Fibroblast of pulmonary artery (primary cell): ENCODE data around the gene STEAP4.

ENCODE experiments used
- DNase-seq: peaks from one replicate; pipeline ENCODE4 v3.0.0-alpha.2; 2010; ENCODE audit warnings: low read depth
- H3K4me3 ChIP-seq: replicated peaks from 2 replicates; pipeline ENCODE4 v1.5.1; 2011; ENCODE audit warnings: low read depth, mild to moderate bottlenecking, control low read depth, low read length, moderate library complexity
- TF ChIP-seq, protein P1 (sequence below): IDR thresholded peaks from 2 replicates; pipeline ENCODE4 v1.5.1; 2011; ENCODE audit warnings: mild to moderate bottlenecking, control low read depth, low read length, inconsistent platforms; ENCODE audit errors: missing control alignments

The STEAP4 gene

GRCh38 chr7:88306590-88307048 is at the start of gene STEAP4:
Gene STEAP4 (minus strand): TSS chr7:88306894. CDS start chr7:88284269, 22,625 bp downstream.
- DNase-seq: peak; percentile 84
- TF ChIP-seq, protein P1, sequence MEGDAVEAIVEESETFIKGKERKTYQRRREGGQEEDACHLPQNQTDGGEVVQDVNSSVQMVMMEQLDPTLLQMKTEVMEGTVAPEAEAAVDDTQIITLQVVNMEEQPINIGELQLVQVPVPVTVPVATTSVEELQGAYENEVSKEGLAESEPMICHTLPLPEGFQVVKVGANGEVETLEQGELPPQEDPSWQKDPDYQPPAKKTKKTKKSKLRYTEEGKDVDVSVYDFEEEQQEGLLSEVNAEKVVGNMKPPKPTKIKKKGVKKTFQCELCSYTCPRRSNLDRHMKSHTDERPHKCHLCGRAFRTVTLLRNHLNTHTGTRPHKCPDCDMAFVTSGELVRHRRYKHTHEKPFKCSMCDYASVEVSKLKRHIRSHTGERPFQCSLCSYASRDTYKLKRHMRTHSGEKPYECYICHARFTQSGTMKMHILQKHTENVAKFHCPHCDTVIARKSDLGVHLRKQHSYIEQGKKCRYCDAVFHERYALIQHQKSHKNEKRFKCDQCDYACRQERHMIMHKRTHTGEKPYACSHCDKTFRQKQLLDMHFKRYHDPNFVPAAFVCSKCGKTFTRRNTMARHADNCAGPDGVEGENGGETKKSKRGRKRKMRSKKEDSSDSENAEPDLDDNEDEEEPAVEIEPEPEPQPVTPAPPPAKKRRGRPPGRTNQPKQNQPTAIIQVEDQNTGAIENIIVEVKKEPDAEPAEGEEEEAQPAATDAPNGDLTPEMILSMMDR: no peak
- peak within 1 kb of the TSS; percentile 16 for H3K4me3 ChIP-seq

DNA sequence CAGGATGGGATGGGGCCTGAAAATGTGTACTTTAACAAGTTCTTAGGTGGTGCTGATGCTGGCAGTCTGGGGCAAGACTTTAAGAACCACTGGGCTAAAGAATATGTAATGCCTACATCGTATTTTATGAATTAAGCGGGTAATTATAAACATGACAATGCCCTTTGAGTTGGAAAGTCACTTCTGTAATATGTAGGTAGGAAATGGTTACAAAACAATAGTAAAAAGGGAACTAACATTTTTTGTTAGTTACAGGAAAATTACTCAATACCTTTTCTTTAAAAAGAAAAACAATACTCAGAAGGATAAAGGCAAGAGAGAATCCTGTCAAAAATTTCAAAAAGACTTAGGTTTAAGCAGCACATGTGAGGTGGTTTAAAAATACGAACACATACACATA is 48.3 kb upstream of the STEAP4 start:
- DNase-seq: no peak
- TF ChIP-seq, protein P1: no peak
- no peak overlapping the region for H3K4me3 ChIP-seq

DNA sequence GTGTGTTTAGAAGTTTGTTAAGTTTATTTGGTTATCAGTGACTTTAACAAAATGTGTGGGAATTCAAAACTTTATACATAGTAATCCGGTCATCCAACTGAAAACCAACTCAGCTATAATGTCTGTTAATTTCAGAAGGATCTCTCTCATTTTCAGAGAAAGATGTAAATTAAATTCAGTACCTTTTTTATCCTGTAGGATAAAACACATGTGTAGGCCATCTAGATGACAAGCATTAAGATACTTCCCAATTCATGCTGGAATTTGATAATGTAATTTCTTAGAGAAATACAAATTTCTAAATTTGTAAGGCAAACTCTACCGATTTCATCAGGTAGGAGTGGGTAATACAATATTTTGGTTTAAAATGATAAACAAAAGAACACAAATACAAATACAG is 43.4 kb upstream of the STEAP4 start:
- TF ChIP-seq, protein P1: no peak
- no peak for DNase-seq

GRCh38 chr7:88347517-88347916 is 40.8 kb upstream of the STEAP4 start:
- no peak for DNase-seq
- TF ChIP-seq, protein P1: no peak
- no peak overlapping the region for H3K4me3 ChIP-seq

More for the DNA sequence above, 43.4 kb upstream of the STEAP4 start:
- no peak overlapping the region for H3K4me3 ChIP-seq

DNA sequence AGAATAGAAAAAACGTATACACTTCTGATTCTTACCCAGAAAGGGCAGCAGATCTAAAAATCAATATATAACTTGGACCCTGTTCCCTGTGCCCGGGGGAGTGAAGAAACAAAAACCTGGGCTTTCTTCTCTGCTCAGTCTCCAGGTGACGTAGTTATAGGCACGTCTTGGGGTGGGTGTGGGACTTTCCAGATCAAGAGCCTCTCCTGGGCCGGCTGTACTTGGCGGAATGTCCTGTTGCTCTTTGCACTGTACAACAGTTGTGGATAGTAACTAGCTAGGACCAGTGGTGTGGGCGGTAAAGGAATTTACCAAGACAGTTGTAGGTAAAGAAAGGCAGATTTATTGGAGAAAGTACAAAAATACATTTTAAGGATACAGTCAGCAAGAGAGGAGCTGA is 40.4 kb upstream of the STEAP4 start:
- no peak overlapping the region for H3K4me3 ChIP-seq
- DNase-seq: no peak
- TF ChIP-seq, protein P1: no peak

DNA sequence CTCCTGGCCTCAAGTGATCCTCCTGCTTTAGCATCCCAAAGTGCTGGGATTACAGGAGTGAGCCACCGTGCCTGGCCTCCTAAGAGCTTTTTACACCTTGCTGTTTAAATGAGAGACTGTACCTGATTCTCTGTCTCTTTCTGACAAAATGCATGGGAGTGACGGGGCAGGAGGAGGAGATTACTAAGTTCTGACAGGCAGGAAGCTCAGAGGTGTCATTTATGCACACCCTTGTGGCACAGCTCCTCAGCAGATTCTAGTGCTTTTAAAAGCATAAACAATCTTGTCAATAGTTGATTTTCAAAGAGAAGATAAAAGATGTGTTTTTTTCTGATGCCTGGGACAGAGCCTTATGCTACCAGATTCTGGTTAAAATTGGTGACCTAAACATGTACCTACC is 39.7 kb upstream of the STEAP4 start:
- TF ChIP-seq, protein P1: no peak
- H3K4me3 ChIP-seq: no peak overlapping the region
- no peak for DNase-seq
